ENCODE measurements around the gene EPHB1.

DNA sequence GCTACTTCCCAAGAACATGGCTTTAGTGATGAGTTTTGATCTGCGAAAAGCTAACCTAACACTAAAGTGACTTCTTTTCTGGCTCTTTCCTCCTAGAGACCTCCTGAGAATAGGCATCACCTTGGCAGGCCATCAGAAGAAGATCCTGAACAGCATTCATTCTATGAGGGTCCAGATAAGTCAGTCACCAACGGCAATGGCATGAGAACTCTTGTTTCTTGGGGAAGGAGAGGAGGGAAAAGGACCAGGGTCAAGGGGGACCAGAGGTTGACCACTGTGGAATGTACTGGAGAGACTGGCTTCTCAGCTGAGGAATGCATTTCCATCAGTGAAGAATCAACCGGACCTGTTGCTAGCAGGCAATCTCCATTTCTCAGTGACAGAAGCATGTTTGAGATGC, 463.9 kb downstream of the EPHB1 start:
- no peak for TF ChIP-seq ZNF530 (CRISPR knock-in tag; IDR thresholded peaks at IDR 0.05; ENCODE audit: low read depth)
- no peak for TF ChIP-seq FOXP1 (IDR thresholded peaks at IDR 0.05)
- TF ChIP-seq FOXP1 (CRISPR knock-in tag; IDR thresholded peaks at IDR 0.05) = no peak
- TF ChIP-seq, protein P1, sequence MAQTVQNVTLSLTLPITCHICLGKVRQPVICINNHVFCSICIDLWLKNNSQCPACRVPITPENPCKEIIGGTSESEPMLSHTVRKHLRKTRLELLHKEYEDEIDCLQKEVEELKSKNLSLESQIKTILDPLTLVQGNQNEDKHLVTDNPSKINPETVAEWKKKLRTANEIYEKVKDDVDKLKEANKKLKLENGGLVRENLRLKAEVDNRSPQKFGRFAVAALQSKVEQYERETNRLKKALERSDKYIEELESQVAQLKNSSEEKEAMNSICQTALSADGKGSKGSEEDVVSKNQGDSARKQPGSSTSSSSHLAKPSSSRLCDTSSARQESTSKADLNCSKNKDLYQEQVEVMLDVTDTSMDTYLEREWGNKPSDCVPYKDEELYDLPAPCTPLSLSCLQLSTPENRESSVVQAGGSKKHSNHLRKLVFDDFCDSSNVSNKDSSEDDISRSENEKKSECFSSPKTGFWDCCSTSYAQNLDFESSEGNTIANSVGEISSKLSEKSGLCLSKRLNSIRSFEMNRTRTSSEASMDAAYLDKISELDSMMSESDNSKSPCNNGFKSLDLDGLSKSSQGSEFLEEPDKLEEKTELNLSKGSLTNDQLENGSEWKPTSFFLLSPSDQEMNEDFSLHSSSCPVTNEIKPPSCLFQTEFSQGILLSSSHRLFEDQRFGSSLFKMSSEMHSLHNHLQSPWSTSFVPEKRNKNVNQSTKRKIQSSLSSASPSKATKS (CRISPR knock-in tag; IDR thresholded peaks at IDR 0.05) = no peak
- TF ChIP-seq U2AF2 (IDR thresholded peaks at IDR 0.05; ENCODE audit: low read depth, low read length) = no peak
